HG02759 (cell line): Measurements from ENCODE around the gene SERPINE2.
"Not testable (repeated sequence)": the region's sequence is repeated elsewhere in the genome, so short reads cannot be mapped to it uniquely, and the experiment has no call there.

Experiments used
- ATAC-seq: cut with Tn5 transposase; IDR thresholded peaks from one replicate; pipeline ENCODE4 v1.9.1; 2021; ENCODE audit warnings: mild to moderate bottlenecking, moderate library complexity; ENCODE audit not compliant: unreplicated experiment

Gene SERPINE2

DNA sequence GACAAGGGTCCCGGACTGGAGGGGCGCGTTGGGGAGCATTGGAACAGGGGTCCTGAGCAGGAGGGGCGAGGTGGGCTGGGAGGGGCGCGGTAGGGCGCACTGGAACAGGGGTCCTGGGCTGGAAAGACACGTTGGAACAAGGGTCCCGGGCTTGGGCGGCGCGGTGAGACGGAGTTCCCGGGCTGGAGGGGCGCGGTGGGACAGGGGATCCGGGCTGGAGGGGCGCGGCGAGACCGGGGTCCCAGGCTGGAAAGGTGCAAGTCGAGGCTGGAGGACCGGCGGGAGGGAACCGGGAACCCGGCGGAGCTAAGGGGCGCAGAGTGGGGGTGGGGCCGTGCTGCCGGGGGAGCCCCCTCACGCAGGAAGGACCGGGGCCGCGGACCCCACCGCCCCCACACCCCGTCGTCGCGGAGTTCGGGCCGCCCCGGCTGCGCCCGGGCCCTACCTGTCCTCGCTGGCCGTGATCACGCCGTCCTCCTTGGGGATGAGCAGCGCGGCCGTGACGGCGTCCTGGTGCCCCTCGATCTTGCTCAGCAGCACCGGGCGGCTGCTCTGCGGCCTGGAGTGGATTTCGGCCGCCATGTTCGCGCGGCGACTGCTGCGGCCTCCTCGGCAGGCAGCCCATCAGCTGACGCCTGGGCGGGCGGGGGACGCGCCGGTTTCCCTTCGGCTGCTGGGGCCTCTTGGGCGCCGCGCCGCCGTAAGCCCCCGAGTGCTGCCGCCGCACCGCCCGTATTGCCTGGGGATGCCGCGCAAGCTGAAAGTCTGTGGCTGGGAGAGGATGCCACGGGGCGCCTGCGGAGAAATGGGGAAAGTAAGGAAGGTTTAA is 94.2 kb downstream of the SERPINE2 start, which contains the start of gene WDFY1:
Gene WDFY1, minus strand, starts transcription at position 633 of the 829 bp plus-strand sequence. Its CDS starts 51 bp downstream, at position 582.
- peak; percentile 88 for ATAC-seq

DNA sequence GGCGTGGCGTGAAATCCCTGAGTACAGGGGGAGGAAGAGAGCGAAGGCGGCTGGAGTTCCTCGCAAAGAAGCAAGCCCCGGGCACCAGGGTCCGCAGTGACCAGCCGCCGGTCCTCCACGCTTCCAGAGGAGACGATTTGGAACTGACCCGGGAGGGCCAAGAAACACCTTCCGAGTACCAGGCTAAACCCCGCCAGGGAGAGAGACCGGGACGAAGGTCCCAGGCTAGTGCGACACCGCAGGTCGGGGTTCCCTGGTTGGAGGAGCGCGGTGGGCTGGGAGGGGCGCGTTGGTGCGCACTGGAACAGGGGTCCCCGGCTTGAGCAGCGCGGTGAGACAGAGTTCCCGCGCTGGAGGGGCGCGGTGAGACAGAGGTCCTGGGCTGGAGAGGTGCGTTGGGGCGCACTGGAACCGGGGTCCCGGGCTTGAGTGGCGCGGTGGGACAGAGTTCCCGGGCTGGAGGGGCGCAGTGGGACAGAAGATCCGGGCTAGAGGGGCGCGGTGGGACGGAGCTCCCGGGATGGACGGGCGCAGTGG is 94.9 kb downstream of the SERPINE2 start:
- ATAC-seq: peak; percentile 20

DNA sequence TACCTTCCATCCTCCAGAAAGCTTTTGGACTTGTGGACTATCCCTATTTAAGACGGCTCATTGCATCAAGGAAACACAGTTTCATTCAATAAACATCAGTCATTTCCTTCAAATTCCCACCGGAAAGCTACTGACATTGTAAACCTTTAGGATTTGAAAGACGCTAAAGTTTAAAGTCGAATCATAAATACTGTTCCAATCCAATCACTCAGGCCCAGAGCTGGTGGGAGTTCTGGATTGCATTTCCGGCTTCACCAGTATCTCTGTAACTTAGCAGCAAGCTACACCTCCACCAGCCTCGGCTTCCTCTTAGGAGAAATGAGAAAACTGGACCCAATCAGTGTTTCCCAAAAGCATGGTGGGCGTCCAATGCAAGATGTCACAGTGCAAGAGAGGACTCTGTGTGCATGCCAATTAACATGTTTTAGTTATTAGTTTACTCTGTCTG is 95.5 kb downstream of the SERPINE2 start:
- ATAC-seq: no peak

DNA sequence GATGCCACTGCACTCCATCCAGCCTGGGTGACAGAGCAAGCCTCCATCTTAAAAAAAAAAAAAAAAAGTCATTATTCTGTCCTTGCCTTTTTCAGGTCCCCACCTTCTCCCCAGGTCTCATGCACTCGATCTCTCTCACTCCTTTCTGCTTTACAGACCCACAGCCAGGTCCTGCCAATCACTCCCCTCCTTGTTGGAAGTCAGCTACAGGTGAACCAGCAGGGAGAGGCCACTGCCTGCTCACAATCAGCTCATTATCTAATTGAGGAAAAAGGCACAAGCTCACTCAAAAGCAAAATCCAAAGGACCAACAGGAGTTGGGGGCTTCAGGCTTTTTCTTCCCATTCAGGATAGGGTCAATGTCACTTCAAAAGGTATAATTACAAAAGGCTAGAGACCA is 96.0 kb downstream of the SERPINE2 start:
- no peak for ATAC-seq

DNA sequence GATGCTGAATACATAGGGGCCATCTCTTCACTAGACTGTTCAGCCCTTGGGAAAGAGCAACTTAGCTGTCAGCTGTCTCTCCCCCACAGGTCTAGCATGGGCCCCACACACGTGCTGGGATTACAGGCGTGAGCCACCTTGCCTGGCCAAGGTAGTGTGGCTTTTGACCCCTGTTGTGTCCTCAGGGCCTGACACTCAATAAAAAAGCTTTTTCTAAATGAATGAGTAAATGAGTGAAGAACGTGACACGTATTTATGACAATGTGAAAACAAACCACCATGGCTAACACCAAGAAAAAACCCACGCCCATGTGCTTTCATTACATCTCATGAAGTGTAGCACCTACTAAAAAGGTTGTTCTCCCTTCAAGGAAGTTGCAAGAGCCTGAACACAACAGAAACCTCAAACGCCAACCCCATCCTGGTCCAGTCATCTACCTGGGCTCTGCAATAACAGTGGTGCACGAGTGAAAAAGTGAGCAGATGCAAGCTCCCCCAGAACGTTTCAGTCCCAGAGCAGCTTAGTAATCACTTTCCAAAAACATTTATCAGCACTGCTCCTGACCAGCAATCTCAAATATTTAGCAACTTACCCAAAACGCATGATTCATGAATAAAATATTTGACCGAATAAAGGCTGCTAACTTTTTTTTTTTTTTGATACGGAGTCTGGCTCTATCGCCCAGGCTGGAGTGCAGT is 97.4 kb downstream of the SERPINE2 start:
- ATAC-seq: peak; percentile 51

DNA sequence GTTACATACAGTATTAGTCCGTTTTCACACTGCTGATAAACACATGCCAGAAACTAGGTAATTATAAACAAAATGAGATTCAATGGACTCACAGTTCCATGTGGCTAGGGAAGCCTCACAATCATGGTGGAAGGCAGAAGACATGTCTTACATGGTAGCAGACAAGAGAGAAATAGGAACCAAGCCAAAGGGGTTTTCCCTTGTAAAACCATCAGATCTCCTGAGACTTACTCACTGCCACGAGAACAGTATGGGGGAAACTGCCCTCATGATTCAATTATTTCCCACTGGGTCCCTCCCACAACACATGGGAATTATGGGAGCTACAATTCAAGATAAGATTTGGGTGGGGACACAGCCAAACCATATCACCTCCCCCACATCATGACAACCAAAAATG is 99.6 kb downstream of the SERPINE2 start:
- ATAC-seq: not testable (repeated sequence)

DNA sequence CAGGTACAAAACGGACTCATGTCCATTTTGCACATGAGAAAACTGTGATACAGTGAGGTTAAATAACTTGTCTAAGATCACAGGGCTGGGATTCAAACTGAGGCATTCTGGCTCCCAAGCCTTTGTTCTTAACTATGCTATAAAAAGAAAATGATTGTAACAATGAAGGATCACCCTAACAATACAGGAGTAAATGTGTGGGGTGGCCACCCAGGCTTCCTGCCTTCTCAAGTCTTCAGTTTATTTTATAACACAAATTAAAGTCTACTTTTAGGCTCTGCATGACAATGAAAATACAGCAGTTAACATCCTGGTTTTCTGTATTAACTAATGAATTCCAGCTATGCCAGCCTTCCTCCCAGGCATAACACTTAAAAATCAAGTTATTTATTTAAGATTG is 101.6 kb downstream of the SERPINE2 start:
- no peak for ATAC-seq

DNA sequence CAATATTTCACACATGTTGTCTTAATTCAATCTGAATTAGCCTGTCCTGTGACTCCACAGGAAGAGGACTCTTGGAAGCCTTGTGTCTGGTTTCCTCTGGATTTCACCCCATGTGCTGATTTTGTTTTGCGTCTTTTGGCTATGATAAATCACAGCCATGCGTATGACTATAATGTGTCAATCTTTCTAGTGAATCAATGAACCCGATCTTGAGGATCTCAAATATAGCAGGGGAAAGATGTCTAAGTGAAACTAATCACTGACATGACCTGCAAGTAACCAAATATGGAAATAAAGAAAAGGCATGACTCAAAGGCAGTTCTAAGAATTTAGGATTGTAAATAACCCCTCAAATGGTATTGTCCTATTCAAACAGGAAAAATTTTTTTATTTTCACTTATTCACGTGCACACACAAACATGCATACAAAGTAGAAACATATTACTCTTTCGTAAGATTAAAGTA is 102.2 kb downstream of the SERPINE2 start:
- no peak for ATAC-seq

DNA sequence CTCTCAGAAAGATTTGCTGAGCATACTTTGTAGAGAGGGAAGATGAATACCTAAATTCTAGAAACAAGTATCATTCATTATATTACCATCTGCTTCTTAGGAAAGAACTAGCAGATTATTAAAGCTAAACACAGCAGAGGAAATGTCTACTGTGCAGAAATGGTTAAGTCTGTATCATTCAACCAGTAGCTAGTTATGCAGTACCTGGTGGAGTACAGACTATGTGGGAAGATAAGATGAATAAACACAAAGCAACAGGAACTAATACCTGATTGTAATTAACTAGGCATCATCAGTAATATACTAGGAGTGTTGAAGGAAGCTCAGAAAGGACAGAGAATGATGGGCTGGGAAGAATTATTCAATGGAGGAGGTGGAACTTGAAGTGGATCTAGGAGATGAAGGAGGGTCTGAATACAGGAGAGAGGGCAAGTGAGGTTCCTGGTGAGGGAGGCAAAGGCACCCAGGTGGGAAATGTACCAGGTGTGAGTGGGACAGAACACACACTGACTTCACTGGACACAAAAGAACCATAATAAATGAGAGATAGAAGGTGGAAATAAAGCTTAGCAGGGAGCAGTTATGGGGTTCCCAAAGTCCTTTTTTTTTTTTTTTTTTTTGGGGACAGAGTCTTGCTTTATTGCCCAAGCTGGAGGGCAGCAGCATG is 103.5 kb downstream of the SERPINE2 start:
- ATAC-seq: no peak

DNA sequence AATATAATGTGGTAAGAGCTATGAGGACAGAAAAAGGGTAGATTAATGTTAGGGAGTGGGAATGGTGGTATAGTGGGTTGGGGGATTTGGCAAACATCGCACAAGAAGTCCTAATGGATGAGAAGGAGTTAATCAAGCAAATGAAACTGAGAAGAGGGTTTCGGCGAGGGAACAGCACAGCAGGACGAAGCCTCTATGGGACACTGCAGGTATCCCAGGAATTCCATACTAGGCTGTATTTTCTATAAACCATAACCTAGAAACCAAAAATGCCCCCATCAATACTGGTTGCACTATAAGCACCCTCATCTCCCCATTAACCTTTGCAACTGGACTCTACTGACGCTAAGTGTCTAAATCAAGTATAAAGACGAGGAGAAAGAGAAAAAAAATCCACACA is 104.2 kb downstream of the SERPINE2 start:
- no peak for ATAC-seq

DNA sequence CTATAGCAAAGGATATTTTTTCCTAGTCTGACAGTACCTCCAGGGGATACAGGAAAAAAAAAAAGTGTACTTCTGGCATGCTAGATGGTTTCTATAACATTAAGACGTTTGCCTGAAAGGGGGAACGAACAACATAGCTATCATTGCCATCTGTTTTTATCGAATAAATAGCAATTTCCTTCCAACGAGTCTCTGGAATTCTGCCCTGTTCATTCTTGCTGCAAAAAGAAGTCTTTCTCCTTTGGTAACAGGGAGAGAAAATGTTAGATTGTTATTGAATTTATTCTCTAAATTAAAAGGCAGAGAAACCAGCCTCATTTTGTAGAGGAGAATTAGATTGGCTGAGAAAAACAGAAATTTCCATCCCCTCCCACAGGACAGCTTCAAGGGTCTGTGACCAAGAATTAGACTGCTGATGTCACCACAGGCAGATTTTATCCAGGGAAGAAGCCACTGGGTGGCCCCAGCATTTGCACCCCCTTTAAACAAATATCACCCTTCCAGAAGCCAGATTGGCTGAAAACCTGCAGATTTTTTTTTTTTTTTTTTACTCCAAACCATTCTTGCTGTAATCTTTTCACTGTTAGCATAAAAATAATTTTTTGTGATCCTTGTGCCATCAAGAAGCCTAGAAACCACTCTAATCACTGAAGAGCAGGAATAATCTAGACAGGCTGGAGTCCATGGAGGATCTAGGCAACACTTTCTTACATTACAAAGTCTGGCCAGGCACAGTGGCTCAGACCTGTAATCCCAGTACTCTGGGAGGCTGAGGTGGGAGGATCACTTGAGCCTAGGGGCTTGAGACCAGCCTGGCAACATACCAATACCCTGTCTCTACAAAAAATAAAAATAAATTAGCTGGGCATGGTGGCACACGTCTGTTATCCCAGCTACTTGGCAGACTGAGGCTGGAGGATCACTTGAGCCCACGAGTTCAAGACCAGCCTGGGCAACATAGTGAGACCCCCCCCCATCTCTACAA is 106.0 kb downstream of the SERPINE2 start:
- no peak for ATAC-seq

DNA sequence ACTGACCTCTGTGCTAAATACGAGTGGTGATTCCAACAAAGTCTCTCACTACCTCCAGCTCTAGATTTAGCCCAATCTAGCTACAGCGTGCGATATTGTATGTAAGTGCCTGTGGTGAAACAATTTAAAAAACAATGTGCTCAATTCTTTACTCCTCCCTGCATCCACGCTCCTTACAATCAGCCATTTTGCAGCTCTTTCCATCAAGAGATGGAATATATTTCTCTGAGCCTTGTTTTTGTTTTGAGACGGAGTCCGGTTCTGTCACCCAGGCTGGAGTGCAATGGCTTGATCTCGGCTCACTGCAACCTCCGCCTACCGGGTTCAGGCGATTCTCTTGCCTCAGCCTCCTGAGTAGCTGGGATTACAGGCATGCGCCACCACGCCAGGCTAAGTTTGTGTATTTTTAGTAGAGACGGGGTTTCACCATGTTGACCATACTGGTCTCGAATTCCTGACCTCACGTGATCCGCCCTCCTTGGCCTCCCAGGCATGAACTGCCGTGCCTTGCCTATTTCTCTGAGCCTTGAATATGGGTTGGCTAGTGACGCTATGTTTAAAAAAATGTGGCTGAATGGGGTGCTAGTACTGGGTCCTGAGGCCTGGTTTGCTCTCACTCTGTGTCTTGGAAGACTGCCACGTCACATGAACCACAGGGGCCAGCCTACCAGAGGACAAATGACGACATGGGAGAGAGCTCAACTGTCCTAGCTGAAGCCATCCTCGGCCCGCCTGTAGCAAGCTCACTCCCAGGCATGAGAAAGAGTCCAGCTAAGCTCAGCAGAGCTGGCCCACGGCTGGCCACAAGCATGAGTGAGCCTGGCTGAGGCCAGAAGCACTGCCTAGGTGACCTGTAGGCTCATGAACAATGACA is 108.7 kb downstream of the SERPINE2 start:
- ATAC-seq: no peak

DNA sequence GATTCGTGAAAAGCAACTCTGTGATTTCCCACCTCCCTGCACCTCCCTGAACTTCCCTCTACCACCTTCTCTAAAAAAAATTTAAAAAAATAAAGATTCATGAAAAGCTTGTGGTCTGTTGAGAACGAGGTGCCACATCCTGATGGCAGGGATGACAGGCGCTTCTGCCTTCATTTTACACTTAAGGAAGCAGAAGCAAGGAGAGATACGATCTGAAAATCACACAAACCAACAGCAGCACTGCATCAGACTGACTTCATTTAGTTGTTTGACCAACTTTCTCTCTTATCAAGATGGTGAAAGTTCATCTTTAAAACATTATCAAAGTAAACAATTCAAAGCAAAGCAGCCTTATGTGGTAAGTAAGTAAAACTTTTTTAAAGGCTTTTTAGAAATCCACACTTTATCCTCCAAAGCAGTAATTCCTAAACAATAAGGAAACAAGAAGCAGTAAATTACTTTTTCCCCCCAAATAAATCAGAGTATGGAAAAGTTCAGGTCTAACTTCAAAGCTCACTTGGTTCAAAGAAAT is 109.4 kb downstream of the SERPINE2 start:
- no peak for ATAC-seq

DNA sequence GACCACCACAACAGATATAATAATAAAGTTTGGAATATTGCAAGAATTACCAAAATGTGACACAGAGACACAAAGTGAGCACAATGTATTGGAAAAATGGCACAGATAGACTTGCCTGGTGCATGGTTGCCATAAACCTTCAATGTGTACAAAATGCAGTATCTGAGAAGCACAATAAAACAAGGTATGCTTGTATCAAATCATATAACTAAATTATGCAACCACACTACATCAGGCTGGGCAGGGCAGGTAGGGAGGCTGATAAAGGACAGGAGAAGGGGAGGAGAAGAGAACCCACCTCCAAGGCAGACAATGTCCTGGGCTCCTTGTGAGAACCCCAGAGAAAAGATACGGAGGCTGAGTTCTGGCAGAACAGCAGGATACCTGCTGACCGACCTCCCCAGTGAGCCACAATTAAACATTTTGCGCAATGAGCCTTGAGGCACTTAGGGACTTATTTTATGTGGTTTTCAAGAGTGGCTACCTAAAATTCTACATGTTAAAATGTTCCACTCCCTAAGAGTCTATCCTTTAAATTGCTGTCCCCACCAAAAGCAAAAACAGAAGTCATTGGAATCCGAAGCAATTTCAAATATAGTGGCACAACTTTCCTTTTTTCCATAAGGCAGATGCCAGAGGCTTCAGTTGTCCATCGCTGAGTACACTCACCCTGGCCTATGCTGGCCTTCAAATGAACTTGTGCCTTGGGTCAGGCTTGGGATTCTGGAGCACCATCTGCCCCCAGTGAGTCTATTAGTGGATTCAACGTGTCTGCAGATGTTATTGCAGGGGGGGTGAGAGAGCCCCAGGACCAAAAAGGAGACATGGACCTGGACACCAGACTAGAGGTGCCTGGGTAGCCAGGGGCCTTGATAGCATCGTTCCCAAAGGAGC is 110.7 kb downstream of the SERPINE2 start:
- no peak for ATAC-seq

DNA sequence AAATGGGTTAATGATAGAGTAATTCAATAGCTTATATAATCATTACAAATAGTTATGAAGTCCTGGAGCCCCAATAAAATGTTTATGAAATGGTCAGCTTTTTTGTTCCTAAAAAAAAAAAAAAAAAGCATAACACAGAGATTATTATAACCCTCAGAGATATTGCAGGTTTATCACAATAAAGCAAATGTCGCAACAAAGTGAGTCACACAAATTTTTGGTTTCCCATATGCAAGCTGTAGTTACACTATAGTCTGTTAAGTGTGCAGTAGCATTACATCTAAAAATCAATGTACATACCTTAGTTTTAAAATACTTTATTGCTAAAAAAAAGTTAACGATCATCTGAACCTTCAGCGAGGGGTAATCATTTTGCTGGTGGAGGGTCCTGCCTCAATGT is 114.0 kb downstream of the SERPINE2 start:
- no peak for ATAC-seq
